Thyroid gland (tissue), 4 donors: Measurements from ENCODE around the gene GLIS1. TPM values are rescaled to one million over a fixed set of nuclear protein-coding genes. Genes with fewer than 3 reads are reported as not detected.

ENCODE experiments used
- DNase-seq, 2 donors: peaks; one replicate each; pipeline ENCODE4 v3.0.0-alpha.2; 2019
- H3K27ac ChIP-seq, 3 donors: fragments of 200-600 bp; sonication (generic); 1 replicate in 2 of 3; 2 replicates in 1 of 3; pipeline ENCODE4 v1.5.1; 2016 to 2019; ENCODE audit warnings: mild to moderate bottlenecking in 1 of 3, moderate library complexity in 1 of 3
- H3K27me3 ChIP-seq: fragments of 200-600 bp; sonication (generic); one replicate; pipeline ENCODE4 v1.5.1; 2019
- H3K36me3 ChIP-seq, 2 donors: fragments of 200-600 bp; sonication (generic); one replicate each; pipeline ENCODE4 v1.5.1; 2016 to 2019
- H3K4me1 ChIP-seq, 2 donors: fragments of 200-600 bp; sonication (generic); one replicate each; pipeline ENCODE4 v1.5.1; 2017 to 2019
- H3K4me3 ChIP-seq, 3 donors: fragments of 200-600 bp; sonication (generic); replicated peaks in 1 of 3; 1 replicate in 2 of 3; 2 replicates in 1 of 3; pipeline ENCODE4 v1.5.1; 2016; ENCODE audit warnings: mild to moderate bottlenecking in 1 of 3
- H3K9me3 ChIP-seq: fragments of 200-600 bp; sonication (generic); one replicate; pipeline ENCODE4 v1.5.1; 2017
- CTCF ChIP-seq, 6 experiments: fragments of 200-600 bp in 3 of 6; fragments of 450-650 bp in 3 of 6; sonication (generic) in 3 of 6; IDR thresholded peaks; one replicate each; pipeline ENCODE4 v1.5.1; 2016 to 2019; ENCODE audit warnings: antibody characterized with exemption in 6 of 6, mild to moderate bottlenecking in 2 of 6, inconsistent platforms in 1 of 6, moderate library complexity in 1 of 6
- POLR2A ChIP-seq, 2 donors: fragments of 450-650 bp; IDR thresholded peaks; one replicate each; pipeline ENCODE4 v1.6.1; 2017; ENCODE audit warnings: antibody characterized with exemption in 2 of 2, mild to moderate bottlenecking in 2 of 2, moderate library complexity in 1 of 2
- WGBS, 2 donors: methylation state at CpG; one replicate each; pipeline ENCODE4 v1.1.5; 2017; 5-methylcytosine and 5-hydroxymethylcytosine counted together
- intact Hi-C: fragments of 100-400 bp; cut with DNase I; formaldehyde crosslinking; loops from one replicate; pipeline ENCODE4 v1.15.1; 2023
- total RNA-seq, 4 donors: library from RNA; depleted of rRNA; stranded (reverse); fragments of >200 nt; gene quantifications; one replicate each; pipeline ENCODE4 v1.2.3, GENCODE V29; 2016

GLIS1 gene
- total RNA-seq: under 1 TPM in 1 of 4 donors, not detected in 3; 0.29 TPM

GRCh38 chr1:53739109-53739681, at the start of gene GLIS1:
TSS of gene GLIS1 (minus strand) at chr1:53739164. CDS start at chr1:53738064, 1,100 bp downstream.
- Histone ChIP-seq H3K27ac (no peak within 1 kb of the TSS), H3K27me3 (no peaks in the 10 kb centered on the region), H3K4me1 (peaks cover 16 to 21% of the 10 kb centered on the region in 2 donors), H3K36me3 (no peaks in the 10 kb centered on the region), H3K9me3 (no peaks in the 10 kb centered on the region), H3K4me3 (peak within 1 kb of the TSS; percentile 31 to 49 (median 43))
- TF ChIP-seq POLR2A (IDR thresholded peaks at IDR 0.05) (no peak), CTCF (IDR thresholded peaks at IDR 0.05) (no peak)
- 4 to 5% methylated on average over 8 to 10 of the region's 73 CpGs for WGBS, 2 donors
- intact Hi-C loops: no loop called here
- DNase-seq: peak; percentile 79 to 85

GRCh38 chr1:53787655-53788054, 48.7 kb upstream of the GLIS1 start:
- WGBS, 2 donors: 93 to 96% methylated on average over 3 of the region's 3 CpGs
- Histone ChIP-seq H3K36me3 (no peaks in the 10 kb centered on the region), H3K4me1 (no peaks in the 10 kb centered on the region), H3K27me3 (no peaks in the 10 kb centered on the region), H3K9me3 (no peaks in the 10 kb centered on the region), H3K27ac (no peak overlapping the region), H3K4me3 (no peak overlapping the region)
- TF ChIP-seq CTCF (IDR thresholded peaks at IDR 0.05) (no peak), POLR2A (IDR thresholded peaks at IDR 0.05) (no peak)
- intact Hi-C loops: no loop called here
- DNase-seq: no peak

GRCh38 chr1:53783056-53783455, 44.1 kb upstream of the GLIS1 start:
- Histone ChIP-seq H3K4me3 (no peak overlapping the region), H3K27me3 (no peaks in the 10 kb centered on the region), H3K36me3 (no peaks in the 10 kb centered on the region), H3K27ac (no peak overlapping the region), H3K9me3 (no peaks in the 10 kb centered on the region), H3K4me1 (no peaks in the 10 kb centered on the region)
- TF ChIP-seq CTCF (IDR thresholded peaks at IDR 0.05) (no peak), POLR2A (IDR thresholded peaks at IDR 0.05) (no peak)
- intact Hi-C loops: no loop called here
- WGBS, 2 donors: 92 to 94% methylated on average over 1 of the region's 1 CpG
- no peak for DNase-seq

- Histone ChIP-seq H3K27me3 (no peaks in the 10 kb centered on the region), H3K27ac (no peak overlapping the region), H3K36me3 (peaks cover 0 to 2% of the 10 kb centered on the region in 2 donors), H3K4me3 (no peak overlapping the region), H3K4me1 (no peaks in the 10 kb centered on the region), H3K9me3 (no peaks in the 10 kb centered on the region)
- WGBS, 2 donors: 93 to 96% methylated on average over 3 of the region's 3 CpGs
- TF ChIP-seq POLR2A (IDR thresholded peaks at IDR 0.05): no peak
- TF ChIP-seq CTCF (IDR thresholded peaks at IDR 0.05): no peak
- intact Hi-C loops: no loop called here
- no peak for DNase-seq
Measured at GRCh38 chr1:53781654-53782053, 42.7 kb upstream of the GLIS1 start.

GRCh38 chr1:53777272-53777671, 38.3 kb upstream of the GLIS1 start:
- TF ChIP-seq CTCF (IDR thresholded peaks at IDR 0.05): no peak
- no peak for TF ChIP-seq POLR2A (IDR thresholded peaks at IDR 0.05)
- intact Hi-C loops: no loop called here
- no peak overlapping the region for H3K27ac ChIP-seq
- no peaks in the 10 kb centered on the region for H3K4me1 ChIP-seq
- 96 to 100% methylated on average over 1 of the region's 1 CpG for whole genome bisulfite sequencing, 2 donors
- no peaks in the 10 kb centered on the region for H3K9me3 ChIP-seq
- H3K27me3 ChIP-seq: no peaks in the 10 kb centered on the region
- H3K4me3 ChIP-seq: no peak overlapping the region
- peaks cover 0 to 2% of the 10 kb centered on the region in 2 donors for H3K36me3 ChIP-seq
- DNase-seq: no peak
